K562 treated with DMSO at 1 percent for 24 hours (cell line): ENCODE measurements around the gene KRTAP13-3. TPM values are rescaled to one million over a fixed set of nuclear protein-coding genes. Genes with fewer than 3 reads are reported as not detected.

Experiments used
- total RNA-seq: library from RNA; unstranded; fragments of 300-600 nt; gene quantifications from 2 replicates; pipeline ENCODE4 v1.2.3, GENCODE V29; 2022; ENCODE audit warnings: low read depth; ENCODE audit not compliant: insufficient read depth

KRTAP13-3 gene, protein sequence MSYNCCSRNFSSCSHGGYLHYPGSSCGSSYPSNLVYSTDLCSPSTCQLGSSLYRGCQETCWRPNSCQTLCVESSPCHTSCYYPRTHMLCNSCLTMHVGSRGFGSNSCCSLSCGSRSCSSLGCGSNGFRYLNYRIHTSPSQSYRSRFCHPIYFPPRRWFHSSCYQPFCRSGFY
- total RNA-seq = not detected in 2 replicates

DNA sequence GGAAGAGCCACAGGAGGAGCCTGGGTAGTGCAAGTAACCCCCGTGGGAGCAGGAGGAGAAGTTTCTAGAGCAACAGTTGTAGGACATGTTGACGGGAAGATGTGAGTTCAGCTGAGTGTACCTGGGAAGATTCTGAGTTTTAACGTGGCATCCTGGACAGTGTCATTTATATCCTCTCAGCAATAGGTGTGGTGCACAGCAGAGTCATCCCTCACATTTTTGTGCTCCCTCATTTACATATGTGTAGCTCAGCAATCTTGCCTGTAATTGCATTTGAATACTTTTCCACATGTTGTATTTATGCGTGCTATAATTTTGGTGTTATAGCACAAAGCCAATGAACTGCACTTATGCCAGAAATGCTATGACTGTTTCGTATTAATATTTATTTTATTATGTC, at the start of gene KRTAP13-3:
KRTAP13-3 (minus strand) TSS at position 101 of the 400 bp plus-strand sequence; CDS start at position 87, 14 bp downstream.

DNA sequence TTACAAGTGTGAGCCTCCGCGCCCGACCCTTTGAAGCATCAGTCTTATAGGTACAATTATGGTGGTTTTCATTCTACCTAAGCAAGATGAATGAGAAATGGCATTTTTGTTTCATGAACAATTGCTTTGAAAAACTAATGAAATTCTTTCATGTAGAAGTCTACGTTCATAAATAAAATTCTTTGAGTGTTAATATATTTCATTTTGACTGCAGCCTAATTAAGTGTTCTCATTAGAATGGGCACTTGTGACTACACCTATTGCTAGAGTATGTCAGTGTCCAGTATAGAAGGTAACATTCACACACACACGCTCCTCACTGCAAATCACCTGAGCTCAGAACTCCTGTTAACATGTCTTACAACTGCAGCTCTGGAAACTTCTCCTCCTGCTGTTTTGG, 14.2 kb upstream of the KRTAP13-3 start, which contains the start of gene KRTAP15-1:
KRTAP15-1 (plus strand) TSS at position 301 of the 400 bp plus-strand sequence; CDS start at position 354, 53 bp downstream.

DNA sequence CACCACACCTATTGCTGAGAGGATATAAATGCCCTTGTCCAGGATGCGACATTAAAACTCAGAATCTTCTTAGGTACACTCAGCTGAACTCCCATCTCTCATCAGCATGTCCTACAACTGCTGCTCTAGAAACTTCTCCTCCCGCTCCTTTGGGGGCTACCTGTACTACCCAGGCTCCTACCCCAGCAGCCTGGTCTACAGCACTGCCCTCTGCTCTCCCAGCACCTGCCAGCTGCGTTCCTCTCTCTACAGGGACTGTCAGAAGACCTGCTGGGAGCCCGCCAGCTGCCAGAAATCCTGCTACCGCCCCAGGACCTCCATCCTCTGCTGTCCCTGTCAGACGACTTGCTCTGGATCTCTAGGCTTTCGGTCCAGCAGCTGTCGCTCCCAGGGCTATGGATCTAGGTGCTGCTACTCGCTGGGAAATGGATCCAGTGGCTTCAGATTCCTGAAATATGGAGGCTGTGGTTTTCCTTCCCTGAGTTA, 4.5 kb upstream of the KRTAP13-3 start, which contains the start of gene KRTAP13-4:
KRTAP13-4 (plus strand) TSS at position 51 of the 486 bp plus-strand sequence; CDS start at position 107, 56 bp downstream.

DNA sequence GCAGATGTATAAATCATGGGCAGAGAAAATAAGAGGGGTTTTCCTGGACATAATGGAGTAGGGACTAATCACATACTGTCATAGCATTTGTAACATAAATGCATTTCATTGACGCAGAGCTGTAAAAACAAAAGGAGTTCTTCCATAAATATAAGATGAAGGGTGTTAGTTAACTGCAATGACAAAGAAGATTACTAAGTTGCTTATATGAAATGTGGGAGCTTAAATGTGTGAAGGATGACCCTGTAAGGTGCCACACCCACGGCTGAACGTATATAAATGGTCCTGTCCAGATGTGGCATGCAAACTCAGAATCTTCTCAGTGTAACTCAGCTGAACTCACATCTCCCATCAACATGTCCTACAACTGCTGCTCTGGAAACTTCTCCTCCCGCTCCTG, 30.0 kb downstream of the KRTAP13-3 start, which contains the start of gene KRTAP13-1:
KRTAP13-1 (plus strand) TSS at position 301 of the 400 bp plus-strand sequence; CDS start at position 357, 56 bp downstream.

Other genes with a start within 250 kb of the KRTAP13-3 start
- not detected in 2 replicates for gene CLDN8, start 209.8 kb downstream of the KRTAP13-3 start, total RNA-seq
- gene KRTAP24-1, start 143.0 kb downstream of the KRTAP13-3 start, total RNA-seq = not detected in 2 replicates
- not detected in 2 replicates for gene KRTAP25-1, start 136.4 kb downstream of the KRTAP13-3 start, total RNA-seq
- gene KRTAP26-1, start 105.6 kb downstream of the KRTAP13-3 start, total RNA-seq = not detected in 2 replicates
- not detected in 2 replicates for gene KRTAP27-1, start 88.2 kb downstream of the KRTAP13-3 start, total RNA-seq
- not detected in 2 replicates for gene KRTAP23-1, start 77.3 kb downstream of the KRTAP13-3 start, total RNA-seq
- not detected in 2 replicates for gene KRTAP13-2, start 53.7 kb downstream of the KRTAP13-3 start, total RNA-seq
- not detected in 2 replicates for gene KRTAP13-1, start 29.9 kb downstream of the KRTAP13-3 start, total RNA-seq
- not detected in 2 replicates for gene KRTAP13-4, start 4.3 kb upstream of the KRTAP13-3 start, total RNA-seq
- not detected in 2 replicates for gene KRTAP15-1, start 14.3 kb upstream of the KRTAP13-3 start, total RNA-seq
- gene KRTAP19-1, start 54.4 kb upstream of the KRTAP13-3 start, total RNA-seq = not detected in 2 replicates
- gene KRTAP19-2, start 61.5 kb upstream of the KRTAP13-3 start, total RNA-seq = not detected in 2 replicates
- gene KRTAP19-3, start 66.1 kb upstream of the KRTAP13-3 start, total RNA-seq = not detected in 2 replicates
- gene KRTAP19-4, start 71.2 kb upstream of the KRTAP13-3 start, total RNA-seq = not detected in 2 replicates
- gene KRTAP19-5, start 76.2 kb upstream of the KRTAP13-3 start, total RNA-seq = not detected in 2 replicates
- gene KRTAP19-6, start 115.9 kb upstream of the KRTAP13-3 start, total RNA-seq = not detected in 2 replicates
- gene KRTAP19-7, start 135.4 kb upstream of the KRTAP13-3 start, total RNA-seq = not detected in 2 replicates
- gene KRTAP22-2, start 164.5 kb upstream of the KRTAP13-3 start, total RNA-seq = not detected in 2 replicates
- not detected in 2 replicates for gene KRTAP6-3, start 166.5 kb upstream of the KRTAP13-3 start, total RNA-seq
- not detected in 2 replicates for gene KRTAP6-2, start 173.0 kb upstream of the KRTAP13-3 start, total RNA-seq
- not detected in 2 replicates for gene KRTAP22-1, start 175.2 kb upstream of the KRTAP13-3 start, total RNA-seq
- not detected in 2 replicates for gene KRTAP6-1, start 188.0 kb upstream of the KRTAP13-3 start, total RNA-seq
- gene KRTAP20-1, start 190.5 kb upstream of the KRTAP13-3 start, total RNA-seq = not detected in 2 replicates
- not detected in 2 replicates for gene KRTAP20-4, start 194.7 kb upstream of the KRTAP13-3 start, total RNA-seq
- not detected in 2 replicates for gene KRTAP20-2, start 209.3 kb upstream of the KRTAP13-3 start, total RNA-seq
- not detected in 2 replicates for gene KRTAP20-3, start 216.9 kb upstream of the KRTAP13-3 start, total RNA-seq